ENCODE results near the gene EMP1. TPM values are rescaled to one million over a fixed set of nuclear protein-coding genes. Genes with fewer than 3 reads are reported as not detected.
A peak's percentile ranks its signal among the peaks of the same experiment; 100 is the strongest.

EMP1 gene
- total RNA-seq, 1 donor = 75.6 TPM

- DNase-seq (ENCODE audit: low read depth) = no peak
Measured at GRCh38 chr12:13170892-13171490, 25.5 kb upstream of the EMP1 start.

GRCh38 chr12:13171921-13172859, 24.3 kb upstream of the EMP1 start:
- no peak for TF ChIP-seq CTCF (IDR thresholded peaks at IDR 0.05; ENCODE audit: insufficient read depth, low read depth, low read length)
- peak; percentile 21 for DNase-seq (ENCODE audit: low read depth)
- no peak overlapping the region for H3K4me3 ChIP-seq (ENCODE audit: low read depth, low read length)

More at GRCh38 chr12:13170892-13171490, 25.5 kb upstream of the EMP1 start:
- H3K4me3 ChIP-seq (ENCODE audit: low read depth, low read length) = no peak overlapping the region
- TF ChIP-seq CTCF (IDR thresholded peaks at IDR 0.05; ENCODE audit: insufficient read depth, low read depth, low read length) = no peak

- no peak overlapping the region for H3K4me3 ChIP-seq (ENCODE audit: low read depth, low read length)
- TF ChIP-seq CTCF (IDR thresholded peaks at IDR 0.05; ENCODE audit: insufficient read depth, low read depth, low read length) = no peak
- peak; percentile 88 for DNase-seq (ENCODE audit: low read depth)
Measured at GRCh38 chr12:13173012-13173932, 23.3 kb upstream of the EMP1 start.

GRCh38 chr12:13175499-13175898, 21.0 kb upstream of the EMP1 start:
- DNase-seq (ENCODE audit: low read depth) = peak; percentile 82
- no peak overlapping the region for H3K4me3 ChIP-seq (ENCODE audit: low read depth, low read length)
- no peak for TF ChIP-seq CTCF (IDR thresholded peaks at IDR 0.05; ENCODE audit: insufficient read depth, low read depth, low read length)

GRCh38 chr12:13176256-13176655, 20.3 kb upstream of the EMP1 start:
- no peak for TF ChIP-seq CTCF (IDR thresholded peaks at IDR 0.05; ENCODE audit: insufficient read depth, low read depth, low read length)
- H3K4me3 ChIP-seq (ENCODE audit: low read depth, low read length) = no peak overlapping the region
- DNase-seq (ENCODE audit: low read depth) = no peak

GRCh38 chr12:13177373-13177772, 19.2 kb upstream of the EMP1 start:
- no peak for TF ChIP-seq CTCF (IDR thresholded peaks at IDR 0.05; ENCODE audit: insufficient read depth, low read depth, low read length)
- no peak for DNase-seq (ENCODE audit: low read depth)
- H3K4me3 ChIP-seq (ENCODE audit: low read depth, low read length) = no peak overlapping the region

Data from fibroblast of villous mesenchyme (primary cell).